ENCODE data around the gene SCUBE2. TPM values are rescaled to one million over a fixed set of nuclear protein-coding genes. Genes with fewer than 3 reads are reported as not detected.

Gene SCUBE2
- total and polyA plus RNA-seq, 4 donors = 2.6 to 27.6 (median 4.0) TPM

- WGBS, 2 donors = 57 to 61% methylated on average over 5 of the region's 5 CpGs
- Histone ChIP-seq H3K36me3 (ENCODE audit: control insufficient read depth in 4 of 4, insufficient read depth in 4 of 4, low read length in 4 of 4) (peaks cover 0 to 7% (median 0%) of the 10 kb centered on the region in 4 donors), H3K9me3 (ENCODE audit: control insufficient read depth in 4 of 4, insufficient read depth in 3 of 4, low read length in 3 of 4) (no peaks in the 10 kb centered on the region), H3K4me3 (no peak overlapping the region), H3K4me1 (ENCODE audit: control insufficient read depth in 5 of 5, insufficient read depth in 5 of 5, low read length in 5 of 5) (peaks cover 0 to 14% (median 4%) of the 10 kb centered on the region in 5 donors), H3K27ac (ENCODE audit: low read depth in 1 of 2, low read length in 1 of 2) (no peak overlapping the region), H3K27me3 (ENCODE audit: control insufficient read depth in 3 of 3, insufficient read depth in 3 of 3, low read length in 2 of 3) (no peaks in the 10 kb centered on the region), H3K9ac (ENCODE audit: insufficient read depth in 1 of 2, low read length in 2 of 2) (no peak overlapping the region)
- TF ChIP-seq CTCF (IDR thresholded peaks at IDR 0.05; ENCODE audit: control extremely low read depth, extremely low read depth) = no peak
- DNase-seq (no peak), ATAC-seq (ENCODE audit: insufficient read depth, low FRiP score) (no peak)
Measured at GRCh38 chr11:9030601-9031000, 60.8 kb downstream of the SCUBE2 start.

GRCh38 chr11:9029422-9029821 lies 62.0 kb downstream of the SCUBE2 start:
- peaks cover 0 to 13% (median 0%) of the 10 kb centered on the region in 5 donors for H3K4me1 ChIP-seq (ENCODE audit: control insufficient read depth in 5 of 5, insufficient read depth in 5 of 5, low read length in 5 of 5)
- ATAC-seq (ENCODE audit: insufficient read depth, low FRiP score) = no peak
- no peak for TF ChIP-seq CTCF (IDR thresholded peaks at IDR 0.05; ENCODE audit: control extremely low read depth, extremely low read depth)
- no peak overlapping the region for H3K27ac ChIP-seq (ENCODE audit: low read depth in 1 of 2, low read length in 1 of 2)
- DNase-seq = no peak
- no peak overlapping the region for H3K4me3 ChIP-seq
- H3K36me3 ChIP-seq (ENCODE audit: control insufficient read depth in 4 of 4, insufficient read depth in 4 of 4, low read length in 4 of 4) = peaks cover 0 to 7% (median 0%) of the 10 kb centered on the region in 4 donors
- WGBS, 2 donors = 92 to 93% methylated on average over 7 of the region's 7 CpGs
- H3K9me3 ChIP-seq (ENCODE audit: control insufficient read depth in 4 of 4, insufficient read depth in 3 of 4, low read length in 3 of 4) = no peaks in the 10 kb centered on the region
- H3K27me3 ChIP-seq (ENCODE audit: control insufficient read depth in 3 of 3, insufficient read depth in 3 of 3, low read length in 2 of 3) = no peaks in the 10 kb centered on the region
- no peak overlapping the region for H3K9ac ChIP-seq (ENCODE audit: insufficient read depth in 1 of 2, low read length in 2 of 2)

- DNase-seq (no peak), ATAC-seq (ENCODE audit: insufficient read depth, low FRiP score) (no peak)
- Histone ChIP-seq H3K9me3 (ENCODE audit: control insufficient read depth in 4 of 4, insufficient read depth in 3 of 4, low read length in 3 of 4) (no peaks in the 10 kb centered on the region), H3K27ac (ENCODE audit: low read depth in 1 of 2, low read length in 1 of 2) (no peak overlapping the region), H3K9ac (ENCODE audit: insufficient read depth in 1 of 2, low read length in 2 of 2) (no peak overlapping the region), H3K36me3 (ENCODE audit: control insufficient read depth in 4 of 4, insufficient read depth in 4 of 4, low read length in 4 of 4) (peaks cover 0 to 7% (median 0%) of the 10 kb centered on the region in 4 donors), H3K27me3 (ENCODE audit: control insufficient read depth in 3 of 3, insufficient read depth in 3 of 3, low read length in 2 of 3) (no peaks in the 10 kb centered on the region), H3K4me1 (ENCODE audit: control insufficient read depth in 5 of 5, insufficient read depth in 5 of 5, low read length in 5 of 5) (peaks cover 0 to 21% (median 3%) of the 10 kb centered on the region in 5 donors), H3K4me3 (no peak overlapping the region)
- 96 to 98% methylated on average over 1 of the region's 1 CpG for WGBS, 2 donors
- TF ChIP-seq CTCF (IDR thresholded peaks at IDR 0.05; ENCODE audit: control extremely low read depth, extremely low read depth) = no peak
Measured at GRCh38 chr11:9028581-9028980, 62.8 kb downstream of the SCUBE2 start.
